ENCODE data around the gene ROBO1. TPM values are rescaled to one million over a fixed set of nuclear protein-coding genes. Genes with fewer than 3 reads are reported as not detected.

ROBO1 gene
- polyA plus RNA-seq, 1 experiment = 33.9 TPM

DNA sequence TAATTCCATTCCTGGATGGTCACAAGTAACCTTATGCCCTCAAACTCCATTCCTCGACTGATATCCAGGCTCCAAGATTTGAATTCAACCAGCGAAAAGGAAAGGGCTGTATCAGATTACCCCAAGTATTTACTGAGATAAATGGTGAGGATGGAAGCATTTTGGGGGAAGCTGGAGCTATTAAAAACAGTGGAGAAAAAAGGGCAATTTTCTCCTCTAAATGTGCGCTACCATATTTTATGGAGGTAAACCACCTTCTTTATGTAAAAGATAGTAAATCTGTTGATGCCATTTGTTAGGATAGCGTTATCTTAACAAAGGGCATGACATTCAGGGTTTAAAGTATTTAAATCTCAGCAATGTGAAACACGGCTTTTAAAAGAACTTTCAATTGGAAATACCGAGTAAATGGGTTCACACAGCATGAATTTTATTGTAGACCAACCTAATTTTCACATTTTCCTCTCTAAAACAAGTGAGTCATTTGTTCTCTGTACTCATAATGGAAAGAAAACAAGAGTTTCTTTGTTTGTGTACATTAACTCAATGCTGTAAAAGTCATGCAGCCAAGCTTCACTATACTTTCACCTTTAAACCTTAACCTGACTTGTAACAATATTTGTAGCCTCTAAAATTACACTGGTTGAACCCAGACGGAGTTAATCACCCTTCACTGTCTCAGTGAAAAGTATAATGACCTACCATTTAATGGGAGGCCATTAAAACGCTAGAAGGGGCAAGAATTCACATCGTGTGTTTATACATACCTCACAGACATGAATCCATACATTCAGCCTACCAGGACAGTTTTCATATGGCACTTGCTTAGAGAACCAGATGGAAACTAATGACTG is 773.4 kb downstream of the ROBO1 start:
- Histone ChIP-seq H3K4me3 (ENCODE audit: low read depth, low read length) (no peak overlapping the region), H3K27me3 (ENCODE audit: control insufficient read depth, insufficient read depth, low read length) (no peaks in the 10 kb centered on the region), H3K36me3 (ENCODE audit: control insufficient read depth, insufficient read depth, low read length) (no peaks in the 10 kb centered on the region)
- ChIA-PET CTCF (no interaction called here), POLR2A (interaction anchor here (0.5 kb wide), 1 partner anchor 380 kb away, joined by 4 read pairs; no protein-coding TSS in a partner anchor)
- TF ChIP-seq, protein P1, sequence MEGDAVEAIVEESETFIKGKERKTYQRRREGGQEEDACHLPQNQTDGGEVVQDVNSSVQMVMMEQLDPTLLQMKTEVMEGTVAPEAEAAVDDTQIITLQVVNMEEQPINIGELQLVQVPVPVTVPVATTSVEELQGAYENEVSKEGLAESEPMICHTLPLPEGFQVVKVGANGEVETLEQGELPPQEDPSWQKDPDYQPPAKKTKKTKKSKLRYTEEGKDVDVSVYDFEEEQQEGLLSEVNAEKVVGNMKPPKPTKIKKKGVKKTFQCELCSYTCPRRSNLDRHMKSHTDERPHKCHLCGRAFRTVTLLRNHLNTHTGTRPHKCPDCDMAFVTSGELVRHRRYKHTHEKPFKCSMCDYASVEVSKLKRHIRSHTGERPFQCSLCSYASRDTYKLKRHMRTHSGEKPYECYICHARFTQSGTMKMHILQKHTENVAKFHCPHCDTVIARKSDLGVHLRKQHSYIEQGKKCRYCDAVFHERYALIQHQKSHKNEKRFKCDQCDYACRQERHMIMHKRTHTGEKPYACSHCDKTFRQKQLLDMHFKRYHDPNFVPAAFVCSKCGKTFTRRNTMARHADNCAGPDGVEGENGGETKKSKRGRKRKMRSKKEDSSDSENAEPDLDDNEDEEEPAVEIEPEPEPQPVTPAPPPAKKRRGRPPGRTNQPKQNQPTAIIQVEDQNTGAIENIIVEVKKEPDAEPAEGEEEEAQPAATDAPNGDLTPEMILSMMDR (IDR thresholded peaks at IDR 0.05; ENCODE audit: insufficient read depth, low read depth, low read length) = no peak
- no peak for DNase-seq (ENCODE audit: low read depth)

- H3K4me3 ChIP-seq (ENCODE audit: low read depth, low read length) = no peak overlapping the region
- CTCF ChIA-PET = no interaction called here
- no peaks in the 10 kb centered on the region for H3K27me3 ChIP-seq (ENCODE audit: control insufficient read depth, insufficient read depth, low read length)
- POLR2A ChIA-PET = no interaction called here
- H3K36me3 ChIP-seq (ENCODE audit: control insufficient read depth, insufficient read depth, low read length) = no peaks in the 10 kb centered on the region
- no peak for DNase-seq (ENCODE audit: low read depth)
- TF ChIP-seq, protein P1 (IDR thresholded peaks at IDR 0.05; ENCODE audit: insufficient read depth, low read depth, low read length) = no peak
Measured at GRCh38 chr3:78993375-78993774, 774.4 kb downstream of the ROBO1 start.

DNA sequence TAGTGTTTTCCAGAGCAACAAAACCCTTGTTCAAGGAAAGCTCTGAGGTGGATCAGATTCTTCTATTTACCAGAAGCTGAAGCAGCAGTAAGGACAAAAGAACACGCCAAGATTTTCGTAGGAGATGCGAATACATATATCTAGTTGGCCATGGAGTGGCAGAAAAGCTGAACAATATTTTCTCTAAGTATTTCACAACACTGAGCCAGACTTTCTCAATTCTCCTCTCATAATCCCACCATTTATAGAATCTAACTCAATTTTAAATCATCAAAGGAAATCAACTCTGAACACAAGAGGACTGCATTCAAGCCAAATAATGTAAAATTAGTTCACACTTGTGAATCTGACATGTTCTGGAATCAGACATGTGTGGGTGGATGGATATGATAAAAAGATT is 775.0 kb downstream of the ROBO1 start:
- ChIA-PET POLR2A (no interaction called here), CTCF (no interaction called here)
- TF ChIP-seq, protein P1 (IDR thresholded peaks at IDR 0.05; ENCODE audit: insufficient read depth, low read depth, low read length) = no peak
- no peak for DNase-seq (ENCODE audit: low read depth)
- no peak overlapping the region for H3K4me3 ChIP-seq (ENCODE audit: low read depth, low read length)
- H3K36me3 ChIP-seq (ENCODE audit: control insufficient read depth, insufficient read depth, low read length) = no peaks in the 10 kb centered on the region
- H3K27me3 ChIP-seq (ENCODE audit: control insufficient read depth, insufficient read depth, low read length) = no peaks in the 10 kb centered on the region

GRCh38 chr3:78992400-78992799 is 775.4 kb downstream of the ROBO1 start:
- POLR2A ChIA-PET = no interaction called here
- Histone ChIP-seq H3K27me3 (ENCODE audit: control insufficient read depth, insufficient read depth, low read length) (no peaks in the 10 kb centered on the region), H3K4me3 (ENCODE audit: low read depth, low read length) (no peak overlapping the region), H3K36me3 (ENCODE audit: control insufficient read depth, insufficient read depth, low read length) (no peaks in the 10 kb centered on the region)
- no peak for DNase-seq (ENCODE audit: low read depth)
- TF ChIP-seq, protein P1 (IDR thresholded peaks at IDR 0.05; ENCODE audit: insufficient read depth, low read depth, low read length) = no peak
- CTCF ChIA-PET = no interaction called here

GRCh38 chr3:78991656-78992055 is 776.1 kb downstream of the ROBO1 start:
- TF ChIP-seq, protein P1 (IDR thresholded peaks at IDR 0.05; ENCODE audit: insufficient read depth, low read depth, low read length) = no peak
- H3K4me3 ChIP-seq (ENCODE audit: low read depth, low read length) = no peak overlapping the region
- CTCF ChIA-PET = interaction anchor here (1.6 to 2.1 kb wide), 2 partner anchors 8 to 13 kb away, joined by 4 read pairs; no protein-coding TSS in a partner anchor
- H3K27me3 ChIP-seq (ENCODE audit: control insufficient read depth, insufficient read depth, low read length) = no peaks in the 10 kb centered on the region
- H3K36me3 ChIP-seq (ENCODE audit: control insufficient read depth, insufficient read depth, low read length) = no peaks in the 10 kb centered on the region
- POLR2A ChIA-PET = no interaction called here
- DNase-seq (ENCODE audit: low read depth) = no peak

All from BJ (cell line).